GM06990 (cell line): Measurements from ENCODE around the gene CKS1B.

Source experiments
- DNase-seq: peaks from one replicate; pipeline ENCODE4 v3.0.0-alpha.2; 2011; ENCODE audit not compliant: insufficient read length; ENCODE audit errors: extremely low read depth
- H3K27me3 ChIP-seq: replicated peaks from 2 replicates; pipeline ENCODE4 v1.6.0; 2011; ENCODE audit warnings: low read length; ENCODE audit not compliant: control insufficient read depth, insufficient read depth
- H3K36me3 ChIP-seq: 2 replicates; pipeline ENCODE4 v1.5.1; 2011; ENCODE audit warnings: low read length; ENCODE audit not compliant: control insufficient read depth, insufficient read depth
- H3K4me3 ChIP-seq: replicated peaks from 2 replicates; pipeline ENCODE4 v1.5.1; 2011; ENCODE audit warnings: low read depth, mild to moderate bottlenecking, control low read depth, low read length
- TF ChIP-seq, protein P1 (sequence below): IDR thresholded peaks from 2 replicates; pipeline ENCODE4 v1.5.1; 2011; ENCODE audit warnings: low read length, control low read depth, mild to moderate bottlenecking, inconsistent platforms; ENCODE audit not compliant: insufficient read depth, poor library complexity, severe bottlenecking

The CKS1B gene

DNA sequence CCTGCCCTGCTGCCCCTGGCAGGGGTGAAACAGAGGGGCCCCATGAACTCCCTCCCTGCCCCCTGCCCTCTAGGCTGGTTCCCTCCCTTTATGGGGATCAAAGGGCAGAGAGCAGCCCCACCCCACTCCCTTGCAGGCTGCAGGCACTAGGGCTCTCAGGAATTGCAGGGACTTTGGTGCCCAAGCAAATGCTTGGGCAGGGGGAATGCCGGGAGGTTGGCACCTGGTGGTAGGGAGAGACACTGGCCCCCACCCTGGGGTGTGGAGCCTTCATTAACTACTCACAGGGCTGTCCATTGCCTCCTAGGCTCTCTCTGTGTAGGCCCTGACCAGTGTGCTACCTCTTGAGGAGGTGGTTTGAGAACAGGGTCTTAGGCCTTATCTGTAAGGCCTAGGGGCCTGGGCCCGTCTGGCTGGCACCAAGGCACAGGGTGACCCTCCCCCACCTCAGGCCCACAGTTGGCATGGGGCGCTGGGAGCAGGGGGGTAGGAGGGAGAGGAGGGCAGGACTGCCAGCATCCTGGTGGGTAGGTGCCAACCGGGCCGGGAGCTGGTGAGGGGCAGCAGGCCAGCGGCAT, 32.9 kb downstream of the CKS1B start:
- H3K36me3 ChIP-seq, result peaks cover 5% of the 10 kb centered on the region; the same call in 1 of the 2 replicates
- no peak overlapping the region for H3K4me3 ChIP-seq
- TF ChIP-seq, protein P1, sequence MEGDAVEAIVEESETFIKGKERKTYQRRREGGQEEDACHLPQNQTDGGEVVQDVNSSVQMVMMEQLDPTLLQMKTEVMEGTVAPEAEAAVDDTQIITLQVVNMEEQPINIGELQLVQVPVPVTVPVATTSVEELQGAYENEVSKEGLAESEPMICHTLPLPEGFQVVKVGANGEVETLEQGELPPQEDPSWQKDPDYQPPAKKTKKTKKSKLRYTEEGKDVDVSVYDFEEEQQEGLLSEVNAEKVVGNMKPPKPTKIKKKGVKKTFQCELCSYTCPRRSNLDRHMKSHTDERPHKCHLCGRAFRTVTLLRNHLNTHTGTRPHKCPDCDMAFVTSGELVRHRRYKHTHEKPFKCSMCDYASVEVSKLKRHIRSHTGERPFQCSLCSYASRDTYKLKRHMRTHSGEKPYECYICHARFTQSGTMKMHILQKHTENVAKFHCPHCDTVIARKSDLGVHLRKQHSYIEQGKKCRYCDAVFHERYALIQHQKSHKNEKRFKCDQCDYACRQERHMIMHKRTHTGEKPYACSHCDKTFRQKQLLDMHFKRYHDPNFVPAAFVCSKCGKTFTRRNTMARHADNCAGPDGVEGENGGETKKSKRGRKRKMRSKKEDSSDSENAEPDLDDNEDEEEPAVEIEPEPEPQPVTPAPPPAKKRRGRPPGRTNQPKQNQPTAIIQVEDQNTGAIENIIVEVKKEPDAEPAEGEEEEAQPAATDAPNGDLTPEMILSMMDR, result no peak
- DNase-seq, result no peak
- H3K27me3 ChIP-seq, result no peaks in the 10 kb centered on the region

DNA sequence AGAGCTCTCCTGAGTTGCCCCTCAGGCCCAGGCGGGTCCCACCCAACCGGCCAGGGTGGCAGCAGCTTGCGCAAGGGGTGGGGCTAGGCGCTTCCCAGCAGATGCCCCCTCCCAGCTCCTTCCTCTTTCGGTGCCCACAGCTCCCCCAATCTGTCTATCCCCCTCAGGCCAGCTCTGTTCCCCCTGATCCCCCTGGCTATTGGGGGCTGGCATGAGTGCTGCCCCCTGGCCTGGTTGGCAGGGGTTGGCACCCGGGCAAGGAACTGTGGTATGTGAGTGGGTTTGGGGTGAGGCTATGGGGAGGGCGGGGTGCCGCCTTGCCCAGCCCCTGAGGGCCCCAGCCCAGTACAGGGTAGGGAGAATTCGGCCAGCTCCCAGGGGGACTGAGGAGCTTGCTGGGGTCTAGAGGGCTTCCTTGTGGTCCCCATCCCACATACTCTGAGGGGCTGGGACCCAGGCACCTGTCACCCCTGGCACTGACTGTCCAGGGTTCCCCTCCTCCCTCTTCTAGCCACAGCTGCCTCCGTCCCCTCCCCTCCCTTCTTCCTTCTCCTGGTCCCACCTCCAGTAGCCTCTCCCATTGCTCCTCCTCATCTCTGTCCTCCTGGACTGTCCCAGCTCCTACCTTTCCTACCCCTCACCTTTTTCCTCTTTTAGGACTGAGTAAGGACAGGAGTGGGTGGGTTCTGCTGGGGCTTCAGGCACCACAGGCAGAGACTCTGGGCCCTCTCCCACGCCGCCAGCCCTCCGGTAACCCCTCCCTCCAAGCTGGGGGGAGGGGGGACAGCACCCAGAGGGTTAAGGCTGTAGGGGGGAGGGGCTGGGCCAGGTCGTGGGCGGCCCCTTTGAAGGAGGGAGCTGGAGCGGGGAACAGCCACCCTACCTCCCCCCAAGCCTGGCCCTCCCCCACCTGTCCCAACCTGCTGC, 33.8 kb downstream of the CKS1B start:
- no peaks in the 10 kb centered on the region for H3K27me3 ChIP-seq

DNA sequence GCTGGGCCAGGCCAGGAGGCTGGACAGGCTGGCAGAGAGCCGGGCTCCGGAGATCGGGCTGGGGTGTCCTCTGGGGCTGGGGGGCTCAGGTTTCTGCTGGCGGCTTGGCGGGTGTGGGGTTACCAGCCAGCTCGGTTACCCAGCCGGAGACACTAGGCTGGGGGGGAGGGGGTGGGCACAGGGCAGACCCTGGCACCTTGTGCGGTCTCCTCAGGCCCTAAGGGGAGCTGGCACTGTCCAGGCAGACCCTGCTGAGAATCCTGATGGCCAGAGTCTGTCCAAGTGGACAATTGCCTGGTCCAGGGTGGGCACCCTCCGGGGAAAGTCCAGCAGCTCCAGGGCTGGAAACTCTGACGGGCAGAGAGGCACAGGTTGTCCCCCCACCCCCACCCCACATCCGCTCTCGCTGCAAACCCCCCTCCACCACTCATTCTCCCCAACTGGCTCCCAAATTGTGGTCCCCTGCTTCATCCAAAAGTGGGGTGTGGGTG, 34.8 kb downstream of the CKS1B start:
- Histone ChIP-seq H3K4me3 (no peak overlapping the region), H3K36me3 (peaks cover 7% of the 10 kb centered on the region), H3K27me3 (no peaks in the 10 kb centered on the region)
- TF ChIP-seq, protein P1, result no peak
- DNase-seq, result no peak

More for the DNA sequence above, 33.8 kb downstream of the CKS1B start:
- H3K4me3 ChIP-seq, result no peak overlapping the region
- DNase-seq, result no peak
- TF ChIP-seq, protein P1, result no peak
- H3K36me3 ChIP-seq, result peaks cover 5% of the 10 kb centered on the region; the same call in 1 of the 2 replicates

DNA sequence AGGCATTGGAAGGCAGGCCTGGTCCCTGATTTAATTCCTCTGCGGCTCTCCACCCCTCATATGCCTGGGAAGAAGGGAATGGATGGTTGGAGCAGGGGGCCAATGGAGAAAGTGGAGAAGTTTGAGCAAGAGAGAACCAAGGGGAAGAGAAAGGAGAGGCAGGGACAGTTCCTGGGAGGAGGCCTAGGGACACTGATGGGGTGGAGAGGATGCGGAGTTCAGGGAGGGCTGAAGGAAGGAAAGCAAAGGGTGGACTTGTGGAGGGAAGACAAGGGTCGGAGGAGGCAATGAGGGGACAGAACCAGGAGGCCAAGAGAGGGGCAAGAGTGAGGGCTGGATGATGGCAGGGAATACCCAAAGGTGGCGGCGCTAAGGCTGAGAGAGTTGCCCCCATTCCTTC, 35.3 kb downstream of the CKS1B start:
- no peak for DNase-seq
- Histone ChIP-seq H3K4me3 (no peak overlapping the region), H3K27me3 (no peaks in the 10 kb centered on the region), H3K36me3 (peaks cover 7% of the 10 kb centered on the region)
- TF ChIP-seq, protein P1, result no peak

DNA sequence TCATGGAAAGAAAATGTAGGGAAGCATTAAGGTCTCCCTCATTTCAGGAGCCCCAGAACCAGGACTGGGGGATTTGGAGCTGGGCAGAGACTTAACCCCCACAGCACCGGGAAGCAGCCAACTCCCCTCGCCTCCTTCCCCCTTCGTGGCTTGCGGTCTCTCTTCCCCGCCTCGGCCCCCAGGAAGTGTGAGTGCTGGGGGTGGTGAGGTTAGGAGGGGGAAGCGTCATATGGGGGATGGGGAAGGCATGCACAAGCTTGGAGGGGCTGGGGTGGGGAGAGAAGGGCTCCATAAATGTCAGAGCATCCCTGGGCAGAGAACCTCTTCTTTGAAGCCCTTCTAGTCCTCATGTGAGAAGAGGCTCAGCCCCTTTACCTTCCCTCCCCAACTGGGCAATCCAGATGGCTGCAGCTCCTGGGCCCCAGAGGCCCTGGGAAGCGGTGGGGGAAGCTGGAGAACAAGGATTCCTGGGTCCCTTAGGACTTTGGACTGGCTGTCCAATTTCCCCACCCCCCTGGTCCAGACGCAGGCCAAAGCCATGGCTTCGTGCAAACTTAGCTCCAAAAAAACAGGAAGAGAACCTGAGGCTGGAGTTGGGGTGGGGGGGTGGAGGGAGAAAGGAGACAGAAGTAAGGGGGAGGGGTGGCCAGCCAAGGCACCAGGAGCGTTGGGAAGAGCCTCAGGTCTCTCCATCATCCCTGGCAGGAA, 35.9 kb downstream of the CKS1B start:
- no peaks in the 10 kb centered on the region for H3K27me3 ChIP-seq
- DNase-seq, result no peak
- peaks cover 8% of the 10 kb centered on the region for H3K36me3 ChIP-seq
- TF ChIP-seq, protein P1, result no peak
- no peak overlapping the region for H3K4me3 ChIP-seq
